GM20431 (cell line): Measurements from ENCODE around the gene GAPDHS.

Source experiments
- in situ Hi-C: fragments of 300-500 bp; cut with MseI, MboI; formaldehyde crosslinking; loops from one replicate; pipeline ENCODE4 v1.15.0; 2020; ENCODE audit warnings: low sequenced_read_pairs; ENCODE audit not compliant: unreplicated experiment

GAPDHS gene

DNA sequence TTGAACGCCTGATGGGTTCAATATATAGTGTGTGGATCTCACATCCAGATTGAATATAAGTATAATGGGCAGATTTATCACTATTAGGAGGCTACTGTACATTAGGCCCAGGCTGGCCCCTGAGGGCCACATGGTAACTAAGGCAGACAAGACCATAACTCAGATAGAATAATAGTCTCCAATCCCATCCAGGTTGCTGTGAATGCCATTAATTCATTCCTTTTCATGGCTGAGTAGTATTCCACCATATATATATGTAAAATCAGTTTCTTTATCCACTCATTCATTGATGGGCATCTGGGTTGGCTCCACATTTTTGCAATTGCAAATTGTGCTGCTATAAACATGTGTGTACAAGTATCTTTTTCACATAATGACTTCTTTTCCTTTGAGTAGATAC, 44.7 kb downstream of the GAPDHS start:
- in situ Hi-C loops = no loop called here

DNA sequence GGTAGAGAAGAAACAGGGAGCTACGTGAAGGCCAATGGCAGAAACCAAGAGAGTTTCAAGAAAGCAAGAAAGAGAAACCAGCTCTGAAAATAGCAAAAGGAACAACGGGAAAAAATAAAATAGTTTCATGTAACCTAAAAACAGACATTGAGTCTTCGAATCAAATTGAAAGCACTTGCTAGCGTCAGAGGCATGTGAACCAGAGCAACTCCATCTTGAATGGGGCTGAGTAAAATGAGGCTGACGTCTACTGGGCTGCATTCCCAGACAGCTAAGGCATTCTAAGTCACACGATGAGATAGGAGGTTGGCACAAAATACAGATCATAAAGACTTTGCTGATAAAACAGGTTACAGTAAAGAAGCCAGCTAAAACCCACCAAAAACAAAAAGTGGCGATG, 45.5 kb downstream of the GAPDHS start:
- in situ Hi-C loops = no loop called here

DNA sequence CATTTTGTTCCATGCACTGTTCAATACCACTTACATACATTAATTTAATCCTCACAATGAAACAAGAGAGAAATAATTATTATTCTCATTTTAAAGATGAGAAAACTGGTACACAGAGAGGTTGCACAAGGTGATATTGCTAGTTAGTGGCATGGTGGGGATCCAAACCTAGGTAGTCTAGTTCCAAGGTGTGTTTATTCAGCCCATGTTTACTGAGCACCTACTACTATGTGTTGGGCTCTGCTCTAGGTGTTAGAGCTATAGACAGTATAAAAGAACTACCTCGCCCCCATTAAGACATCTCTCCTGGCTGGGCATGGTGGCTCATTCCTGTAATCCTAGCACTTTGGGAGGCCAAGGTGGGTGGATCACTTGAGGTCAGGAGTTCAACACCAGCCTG, 49.5 kb downstream of the GAPDHS start:
- in situ Hi-C loops = no loop called here

GRCh38 chr19:35585848-35586247, 52.6 kb downstream of the GAPDHS start, which contains the start of gene PMIS2:
Gene PMIS2, plus strand, starts transcription at chr19:35586173. Its CDS starts 87 bp downstream, at chr19:35586260.
- in situ Hi-C loops = no loop called here

GRCh38 chr19:35587321-35587720, 54.1 kb downstream of the GAPDHS start:
- in situ Hi-C loops = no loop called here

DNA sequence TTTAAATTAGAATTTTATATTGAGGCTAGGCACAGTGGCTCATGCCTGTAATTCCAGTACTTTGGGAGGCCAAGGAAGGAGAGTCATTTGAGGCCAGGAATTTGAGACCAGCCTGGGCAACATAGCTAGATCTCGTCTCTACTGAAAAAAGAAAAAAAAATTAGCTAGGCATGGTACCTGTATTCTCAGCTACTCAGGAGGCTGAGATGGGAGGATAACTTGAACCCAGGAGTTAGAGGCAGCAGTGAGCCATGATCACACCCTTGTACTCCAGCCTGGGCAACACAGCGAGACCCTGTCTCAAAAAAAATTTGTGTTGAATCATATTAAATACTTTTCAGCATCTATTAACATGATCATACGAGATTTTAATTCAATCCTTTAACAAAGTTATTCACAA, 57.6 kb downstream of the GAPDHS start:
- in situ Hi-C loops = no loop called here

- in situ Hi-C loops = no loop called here
Observed at GRCh38 chr19:35592226-35592625, 59.0 kb downstream of the GAPDHS start.
